ENCODE measurements around the gene TMEM132E. TPM values are rescaled to one million over a fixed set of nuclear protein-coding genes. Genes with fewer than 3 reads are reported as not detected.

TMEM132E gene
- total and polyA plus RNA-seq, 2 of the 8 experiments (the other 6 are each of a cell fraction or from before 2014, with no cell fraction given) = 0.45 to 0.60 TPM

- Histone ChIP-seq H3K4me1 (replicated peaks in 1 of 4; ENCODE audit: control insufficient read depth in 3 of 4, insufficient read depth in 4 of 4, low read length in 3 of 4) (peaks cover under 1 to 14% (median 7%) of the 10 kb centered on the region in 4 experiments), H3K27me3 (replicated peaks in 1 of 4; ENCODE audit: control insufficient read depth in 3 of 4, extremely low read depth in 1 of 4, insufficient read depth in 3 of 4, low read length in 3 of 4) (peaks cover 8 to 40% (median 28%) of the 10 kb centered on the region in 4 experiments), H4K91ac (replicated peaks; ENCODE audit: insufficient read length, low read length) (no peak overlapping the region), H3K36me3 (ENCODE audit: control insufficient read depth in 2 of 4, insufficient read depth in 4 of 4, low read length in 3 of 4) (no peaks in the 10 kb centered on the region), H2BK12ac (ENCODE audit: low read depth, low read length) (no peak overlapping the region), H4K5ac (ENCODE audit: insufficient read length, low read depth, low read length) (no peak overlapping the region), H3K4ac (replicated peaks; ENCODE audit: insufficient read length, low read depth, low read length) (no peak overlapping the region), H3K56ac (replicated peaks; ENCODE audit: insufficient read length, low read depth, low read length) (no peak overlapping the region), H2AFZ (ENCODE audit: low read length) (no peak overlapping the region), H2BK120ac (replicated peaks; ENCODE audit: low read depth, low read length) (no peak overlapping the region), H3K23me2 (ENCODE audit: low read depth, low read length) (no peaks in the 10 kb centered on the region), H2AK5ac (ENCODE audit: low read depth, low read length) (no peak overlapping the region), H3K4me2 (ENCODE audit: insufficient read depth in 1 of 2, low read depth in 2 of 2, low read length in 2 of 2) (no peak overlapping the region), H3K9ac (replicated peaks in 1 of 4; ENCODE audit: extremely low read depth in 1 of 4, low read depth in 3 of 4, low read length in 3 of 4) (no peak overlapping the region), H3K79me1 (ENCODE audit: low read depth, low read length) (no peaks in the 10 kb centered on the region), H4K8ac (ENCODE audit: extremely low read depth, insufficient read depth, low read length) (no peak overlapping the region), H2BK5ac (ENCODE audit: low read depth, low read length) (no peak overlapping the region), H3K14ac (ENCODE audit: insufficient read length) (no peak overlapping the region), H3K18ac (ENCODE audit: extremely low read depth, low read length) (no peak overlapping the region), H3K23ac (ENCODE audit: insufficient read length) (no peak overlapping the region), H3K27ac (ENCODE audit: low read depth, low read length) (no peak overlapping the region), H3K79me2 (ENCODE audit: control insufficient read depth in 1 of 2, insufficient read depth in 2 of 2, low read length in 2 of 2) (no peaks in the 10 kb centered on the region), H2BK20ac (ENCODE audit: low read length) (no peak overlapping the region), H2BK15ac (ENCODE audit: low read length) (no peak overlapping the region), H3K4me3 (ENCODE audit: extremely low read depth in 1 of 4, insufficient read depth in 2 of 4, low read depth in 3 of 4, low read length in 4 of 4) (no peak overlapping the region), H3K9me3 (ENCODE audit: insufficient read depth in 2 of 2, low read depth in 1 of 2, low read length in 1 of 2) (no peaks in the 10 kb centered on the region), H4K20me1 (replicated peaks in 1 of 2; ENCODE audit: control insufficient read depth in 1 of 2, insufficient read depth in 2 of 2, low read length in 2 of 2) (peaks cover 0 to 2% of the 10 kb centered on the region in 2 experiments)
- ChIA-PET POLR2A (ENCODE audit: partially characterized antibody) (interaction anchor here (2.0 kb wide), 1 partner anchor 10 kb away, joined by 5 read pairs; no protein-coding TSS in a partner anchor), CTCF (ENCODE audit: partially characterized antibody) (interaction anchor here (1.2 to 3.5 kb wide), 6 partner anchors 9 to 29 kb away, joined by 3 to 20 read pairs (median 8); no protein-coding TSS in a partner anchor)
- DNase-seq (ENCODE audit: low read depth in 1 of 2, low spot score in 2 of 2) (no peak), FAIRE-seq (no peak)
- WGBS, 2 experiments (ENCODE audit: extremely low coverage in 1 of 2, insufficient coverage in 1 of 2, insufficient read length in 1 of 2, insufficient replicate concordance in 2 of 2, low coverage in 1 of 2, low lambda C conversion rate in 2 of 2, missing lambda C conversion rate in 1 of 2) = 85% methylated on average over 1 of the region's 1 CpG; no CpG with 5 or more reads in 1 of the 2 experiments
- no peak for TF ChIP-seq ASH2L (IDR thresholded peaks at IDR 0.05; ENCODE audit: low read length)
Observed at GRCh38 chr17:34572483-34572882, 6.9 kb upstream of the TMEM132E start.

All from H1 (cell line).